GM19324 (cell line): ENCODE results near the gene ADCY3.

Source experiments
- ATAC-seq: cut with Tn5 transposase; IDR thresholded peaks from one replicate; pipeline ENCODE4 v1.9.1; 2021; ENCODE audit warnings: mild to moderate bottlenecking, moderate library complexity; ENCODE audit not compliant: unreplicated experiment, low FRiP score

The ADCY3 gene

GRCh38 chr2:24920098-24920808 is at the start of gene ADCY3:
ADCY3 (minus strand) TSS chr2:24920237; CDS start chr2:24918987, 1,250 bp downstream.
- peak; percentile 58 for ATAC-seq

DNA sequence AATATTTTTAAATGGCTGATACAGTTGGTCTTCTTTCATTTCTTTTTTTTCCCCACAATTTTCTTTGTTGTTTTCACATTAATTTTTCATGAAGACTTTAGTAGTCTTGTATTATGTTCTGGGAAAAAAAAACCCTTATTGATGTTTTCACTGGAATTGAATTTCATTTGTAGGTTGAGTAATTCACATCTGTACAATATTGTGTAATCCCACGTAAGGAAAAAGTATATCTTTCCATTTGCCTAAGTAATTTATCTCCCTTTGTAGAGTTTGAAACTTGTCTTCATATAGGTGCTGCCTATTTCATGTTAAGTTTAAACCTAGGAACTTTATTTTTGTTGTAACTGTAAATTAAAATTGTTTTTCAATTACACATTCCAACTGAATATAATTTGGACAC is 49.7 kb upstream of the ADCY3 start:
- ATAC-seq, result no peak

DNA sequence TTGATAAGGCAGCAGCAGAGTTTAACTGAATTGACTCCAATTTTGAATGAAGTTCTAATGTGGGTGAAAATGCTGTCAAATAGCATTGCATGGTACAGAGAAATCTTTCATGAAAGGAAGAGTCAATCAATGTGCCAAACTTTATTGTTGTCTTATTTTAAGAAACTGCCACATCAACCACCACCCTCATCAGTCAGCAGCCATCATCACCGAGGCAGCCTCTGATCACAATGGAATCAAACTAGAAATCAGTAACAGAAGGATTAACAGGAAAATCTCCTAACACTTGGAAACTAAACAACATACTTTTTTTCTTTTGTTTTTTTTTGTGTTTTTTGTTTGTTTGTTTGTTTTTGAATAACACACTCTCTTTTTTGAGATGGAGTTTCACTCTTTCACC is 41.9 kb upstream of the ADCY3 start:
- no peak for ATAC-seq

- ATAC-seq, result no peak
Measured at GRCh38 chr2:24959761-24960160, 39.7 kb upstream of the ADCY3 start.

- ATAC-seq, result no peak
Measured at GRCh38 chr2:24958411-24958935, 38.4 kb upstream of the ADCY3 start.

DNA sequence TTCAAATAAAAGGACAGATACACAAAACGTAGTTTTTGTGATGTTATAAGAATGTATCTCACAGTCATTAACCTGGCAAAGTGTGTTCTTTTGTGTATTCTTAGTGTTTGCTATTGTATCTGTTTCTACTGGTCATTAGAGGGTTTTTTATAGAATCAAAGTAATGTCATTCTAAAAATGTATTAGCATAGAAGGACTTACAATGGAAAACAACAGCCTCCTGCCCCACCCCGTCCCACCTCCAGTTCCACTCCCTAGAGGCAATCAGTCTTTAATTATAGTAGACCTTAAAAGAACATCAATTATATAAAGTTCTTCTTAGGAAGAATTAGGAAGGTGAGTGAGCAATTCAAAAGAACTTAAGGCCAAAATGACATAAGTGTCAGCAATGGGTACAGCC is 37.9 kb upstream of the ADCY3 start:
- no peak for ATAC-seq

GRCh38 chr2:24957221-24957620 is 37.2 kb upstream of the ADCY3 start:
- ATAC-seq, result no peak

- ATAC-seq, result no peak
Measured at GRCh38 chr2:24955921-24956320, 35.9 kb upstream of the ADCY3 start.

DNA sequence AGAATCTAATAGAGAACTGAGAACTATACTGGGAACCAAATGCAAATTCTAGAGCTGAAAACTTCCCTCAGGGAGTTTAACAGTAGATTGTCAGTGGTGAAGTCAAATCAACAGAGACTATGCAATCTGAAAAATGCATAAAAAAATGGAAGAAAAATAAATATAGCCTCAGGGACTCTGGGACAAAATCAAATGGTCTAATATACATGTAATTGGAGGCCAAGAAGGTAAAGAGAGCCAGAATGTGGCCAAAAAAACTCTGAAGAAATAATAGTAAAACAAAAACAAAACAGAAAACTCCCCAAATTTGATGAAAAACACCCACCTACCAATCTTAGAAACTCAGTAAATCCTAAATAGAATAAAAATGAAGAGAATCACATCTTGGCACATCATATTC is 35.2 kb upstream of the ADCY3 start:
- no peak for ATAC-seq

GRCh38 chr2:24950102-24950501 is 30.1 kb upstream of the ADCY3 start:
- no peak for ATAC-seq

DNA sequence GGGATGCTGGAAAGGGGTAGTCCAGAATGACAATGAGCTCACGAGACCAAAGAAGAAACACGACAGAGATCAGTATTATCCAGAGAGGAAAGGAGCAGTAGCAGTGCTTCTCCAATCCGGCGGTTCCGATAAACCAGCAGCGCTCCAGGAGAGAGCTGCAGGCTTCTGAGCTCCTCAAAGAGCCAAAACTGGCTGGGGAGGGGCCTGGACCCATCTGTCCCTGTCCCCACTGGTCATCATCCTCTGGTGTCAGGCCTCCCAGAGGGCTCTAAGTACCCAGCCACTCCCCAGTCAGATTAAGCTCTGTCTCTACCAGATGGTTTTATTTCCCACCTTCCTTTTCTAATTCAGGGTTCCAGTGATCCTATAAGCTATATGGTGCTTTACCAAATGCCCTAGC is 28.5 kb upstream of the ADCY3 start:
- ATAC-seq, result no peak

DNA sequence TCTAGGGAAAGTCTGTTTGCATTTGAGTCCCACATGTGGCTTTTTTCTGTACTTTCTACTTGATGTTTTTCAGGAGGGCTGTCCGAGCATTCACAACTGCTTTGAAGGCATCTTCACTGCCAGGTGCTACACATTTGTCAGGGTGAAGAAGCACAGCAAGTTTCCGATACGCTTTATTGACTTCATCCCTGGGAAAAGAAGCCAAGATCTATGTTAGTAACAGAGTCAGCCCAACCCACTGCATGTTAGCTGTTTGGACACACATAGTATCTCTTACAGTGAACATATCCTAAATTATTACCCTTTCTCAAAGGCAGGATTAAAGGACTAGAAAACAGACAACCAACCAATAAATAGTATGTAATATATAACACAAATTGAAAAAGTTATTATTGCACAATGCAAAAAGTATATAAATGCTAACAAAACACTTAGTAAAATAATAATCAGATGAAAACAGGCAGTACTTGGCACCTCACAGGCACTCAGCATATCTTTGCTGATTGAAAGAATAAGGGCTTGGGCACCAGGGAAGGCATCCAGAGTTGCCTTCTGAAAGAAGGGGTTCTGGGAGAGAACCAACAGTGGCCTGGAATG is 27.6 kb upstream of the ADCY3 start:
- no peak for ATAC-seq

DNA sequence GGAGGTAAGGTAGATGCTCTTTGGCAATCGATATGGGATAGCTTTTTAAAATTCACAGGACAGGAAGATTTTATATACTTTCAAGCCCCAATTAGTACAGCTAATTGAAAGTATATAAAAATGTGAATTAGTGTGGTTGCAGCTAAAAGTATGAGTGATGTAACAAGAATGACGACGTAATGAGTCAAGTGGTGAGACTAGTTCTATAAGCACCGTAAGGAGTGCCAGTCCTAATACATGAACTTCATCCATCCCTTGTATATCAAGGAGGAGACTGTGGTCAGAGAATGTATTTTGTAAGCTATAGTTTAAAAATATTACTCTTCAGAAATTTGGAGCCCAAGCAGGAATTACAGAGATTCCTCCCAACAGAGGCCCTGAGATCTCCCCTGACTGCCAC is 25.9 kb upstream of the ADCY3 start:
- no peak for ATAC-seq

- ATAC-seq, result no peak
Measured at GRCh38 chr2:24943427-24944053, 23.5 kb upstream of the ADCY3 start.

DNA sequence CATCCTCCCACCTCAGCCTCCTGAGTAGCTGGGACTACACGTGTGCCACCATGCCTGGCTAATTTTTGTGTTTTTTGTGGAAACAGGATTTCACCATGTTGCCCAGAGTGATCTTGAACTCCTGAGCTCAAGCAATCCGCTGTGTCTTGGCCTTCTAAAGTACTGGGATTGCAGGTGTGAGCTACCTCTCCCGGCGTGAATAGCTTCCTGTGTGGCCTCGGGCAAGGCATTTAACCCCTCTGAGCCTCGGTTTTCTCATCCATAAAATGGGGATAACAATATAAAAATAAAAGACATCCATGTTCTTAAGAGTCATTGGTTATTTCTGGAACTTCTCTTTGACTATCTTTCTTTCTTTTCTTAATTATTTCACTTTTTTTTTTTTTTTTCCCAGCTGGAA is 19.3 kb upstream of the ADCY3 start:
- ATAC-seq, result no peak

- no peak for ATAC-seq
Measured at GRCh38 chr2:24937236-24937635, 17.2 kb upstream of the ADCY3 start.

DNA sequence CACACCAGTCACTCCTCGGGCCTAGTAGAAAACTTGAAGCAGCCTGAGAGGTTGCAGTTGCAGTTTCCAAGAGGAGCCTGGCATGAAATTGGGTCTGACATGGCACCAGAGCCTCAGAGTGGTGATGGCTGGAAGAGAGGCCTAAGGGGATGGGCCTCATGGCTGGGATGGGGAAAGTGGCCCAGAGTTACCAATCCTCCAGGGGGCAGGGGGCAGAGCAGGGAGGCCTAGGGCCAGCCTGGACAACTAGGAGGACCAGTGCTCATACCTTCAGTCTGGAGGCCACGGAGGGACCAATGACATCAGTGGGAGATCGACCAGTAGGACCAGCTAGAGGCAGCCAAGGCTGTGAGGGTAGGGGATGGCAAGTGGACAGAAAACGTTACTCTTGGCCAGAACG is 15.1 kb upstream of the ADCY3 start:
- ATAC-seq, result no peak

DNA sequence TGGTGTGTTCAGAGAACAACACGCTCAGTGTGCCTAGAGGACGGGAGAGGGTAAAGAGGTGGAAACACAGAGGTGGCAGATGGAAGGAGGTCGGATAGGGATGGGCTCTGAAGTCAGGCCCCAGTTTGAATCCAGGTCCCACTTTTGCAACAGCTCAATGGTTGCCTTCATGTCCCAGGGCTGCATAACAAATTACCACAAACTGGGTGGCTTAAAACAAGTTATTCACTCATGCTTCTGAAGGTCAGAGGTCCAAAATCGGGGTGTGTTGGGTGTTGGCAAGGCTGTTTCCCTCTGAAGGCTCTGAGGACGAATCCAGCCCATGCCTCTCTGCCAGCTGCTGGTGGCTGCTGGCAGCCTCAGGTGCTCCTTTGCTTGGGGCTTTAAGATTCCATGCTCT is 12.7 kb upstream of the ADCY3 start:
- no peak for ATAC-seq

- no peak for ATAC-seq
Measured at GRCh38 chr2:24930768-24931167, 10.7 kb upstream of the ADCY3 start.

DNA sequence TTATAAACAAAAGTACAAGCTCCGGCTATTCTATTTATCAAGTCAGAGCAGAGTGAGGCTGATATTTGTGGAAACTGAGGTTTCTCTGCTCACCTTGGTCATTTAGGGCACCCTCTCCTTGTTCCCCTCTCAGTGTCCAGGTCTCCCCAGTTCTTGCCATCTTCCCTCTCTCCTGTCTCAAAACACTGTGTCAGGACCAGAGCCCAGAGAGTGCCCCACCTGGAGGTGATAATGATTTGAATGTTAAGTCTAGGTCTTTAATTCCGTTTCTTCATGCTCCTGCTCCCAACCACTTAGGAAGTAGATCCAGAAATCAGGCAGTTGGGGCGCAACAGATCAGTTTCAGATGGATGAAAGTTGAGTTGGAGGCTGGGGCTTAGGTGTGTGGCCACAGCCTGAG is 9.2 kb upstream of the ADCY3 start:
- no peak for ATAC-seq

DNA sequence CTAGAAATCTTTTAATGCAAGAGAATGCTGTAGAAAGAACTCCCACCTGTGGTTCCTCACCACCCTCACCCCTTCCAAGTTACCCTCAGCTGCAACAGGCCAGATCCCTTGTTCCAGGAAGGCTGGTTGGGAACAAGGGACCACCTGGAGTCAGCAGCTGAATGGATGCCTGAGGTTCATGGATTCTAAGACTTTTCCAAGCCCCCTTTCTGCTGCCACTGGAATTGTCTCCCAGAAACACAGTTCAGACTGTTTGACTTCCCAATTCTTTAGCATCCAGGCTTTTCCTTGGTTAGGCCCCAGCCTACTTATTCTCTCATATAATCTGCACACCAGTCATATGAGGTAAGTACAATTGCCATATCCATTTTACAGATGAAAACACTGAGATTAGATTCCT is 8.0 kb upstream of the ADCY3 start:
- no peak for ATAC-seq
